Trophoblast cell (in vitro differentiated cells and primary cell): ENCODE results near the gene OLFM2.

Experiments
- DNase-seq, 2 donors: peaks; one replicate each; pipeline ENCODE4 v3.0.0-alpha.2; 2016
- H2AFZ ChIP-seq: 2 replicates; pipeline ENCODE4 v1.6.1; 2013; ENCODE audit warnings: low read length, moderate library complexity, mild to moderate bottlenecking; ENCODE audit not compliant: insufficient read depth, poor library complexity
- H2AK5ac ChIP-seq: 2 replicates; pipeline ENCODE4 v1.6.1; 2013; ENCODE audit warnings: mild to moderate bottlenecking, low read length
- H2BK120ac ChIP-seq: 2 replicates; pipeline ENCODE4 v1.6.1; 2013; ENCODE audit warnings: low read length, mild to moderate bottlenecking, moderate library complexity; ENCODE audit not compliant: insufficient read depth, poor library complexity
- H2BK12ac ChIP-seq: 2 replicates; pipeline ENCODE4 v1.6.1; 2013; ENCODE audit warnings: mild to moderate bottlenecking, low read length, moderate library complexity
- H2BK5ac ChIP-seq: 2 replicates; pipeline ENCODE4 v1.6.1; 2013; ENCODE audit warnings: low read length, low read depth, moderate library complexity, mild to moderate bottlenecking; ENCODE audit not compliant: poor library complexity
- H3K14ac ChIP-seq: 2 replicates; pipeline ENCODE4 v1.6.1; 2013; ENCODE audit warnings: mild to moderate bottlenecking, low read length
- H3K18ac ChIP-seq: 2 replicates; pipeline ENCODE4 v1.6.1; 2013; ENCODE audit warnings: mild to moderate bottlenecking, low read length
- H3K23ac ChIP-seq: 2 replicates; pipeline ENCODE4 v1.6.1; 2013; ENCODE audit warnings: low read length
- H3K27ac ChIP-seq: 2 replicates; pipeline ENCODE4 v1.5.1; 2013; ENCODE audit warnings: low read depth, mild to moderate bottlenecking, inconsistent platforms, low read length, moderate library complexity
- H3K27me3 ChIP-seq: 2 replicates; pipeline ENCODE4 v1.6.1; 2013; ENCODE audit warnings: inconsistent platforms, mild to moderate bottlenecking, low read length, moderate library complexity; ENCODE audit not compliant: insufficient read depth
- H3K36me3 ChIP-seq, 2 experiments: 1 replicate in 1 of 2; 2 replicates in 1 of 2; pipeline ENCODE4 v1.6.1; 2013; ENCODE audit warnings: low read length in 2 of 2, mild to moderate bottlenecking in 2 of 2, moderate library complexity in 1 of 2; ENCODE audit not compliant: insufficient read depth in 2 of 2, control insufficient read depth in 1 of 2
- H3K4ac ChIP-seq: 2 replicates; pipeline ENCODE4 v1.6.1; 2013; ENCODE audit warnings: low read depth, mild to moderate bottlenecking, low read length, moderate library complexity
- H3K4me1 ChIP-seq, 2 experiments: 1 replicate in 1 of 2; 2 replicates in 1 of 2; pipeline ENCODE4 v1.6.1; 2013; ENCODE audit warnings: low read length in 2 of 2, mild to moderate bottlenecking in 2 of 2, moderate library complexity in 1 of 2; ENCODE audit not compliant: insufficient read depth in 2 of 2, control insufficient read depth in 1 of 2
- H3K4me2 ChIP-seq: 2 replicates; pipeline ENCODE4 v1.6.1; 2013; ENCODE audit warnings: inconsistent platforms, mild to moderate bottlenecking, low read length, moderate library complexity
- H3K4me3 ChIP-seq: 2 replicates; pipeline ENCODE4 v1.5.1; 2013; ENCODE audit warnings: mild to moderate bottlenecking, low read depth, low read length, inconsistent platforms
- H3K79me1 ChIP-seq: one replicate; pipeline ENCODE4 v1.6.1; 2013; ENCODE audit warnings: low read length
- H3K79me2 ChIP-seq: 2 replicates; pipeline ENCODE4 v1.6.1; 2013; ENCODE audit warnings: low read length, mild to moderate bottlenecking; ENCODE audit not compliant: control insufficient read depth, insufficient read depth, poor library complexity
- H3K9ac ChIP-seq: 2 replicates; pipeline ENCODE4 v1.6.1; 2013; ENCODE audit warnings: mild to moderate bottlenecking, low read length
- H3K9me3 ChIP-seq: 2 replicates; pipeline ENCODE4 v1.6.1; 2013; ENCODE audit warnings: low read depth, mild to moderate bottlenecking, control low read depth, inconsistent platforms, low read length; ENCODE audit not compliant: insufficient read depth
- H4K12ac ChIP-seq: 2 replicates; pipeline ENCODE4 v1.6.1; 2013; ENCODE audit warnings: low read depth, mild to moderate bottlenecking, low read length, moderate library complexity
- H4K8ac ChIP-seq: 2 replicates; pipeline ENCODE4 v1.6.1; 2013; ENCODE audit warnings: low read depth, mild to moderate bottlenecking, low read length, moderate library complexity
- H4K91ac ChIP-seq: one replicate; pipeline ENCODE4 v1.6.1; 2013; ENCODE audit warnings: low read depth, mild to moderate bottlenecking, low read length, moderate library complexity
- WGBS: extraction: QIAGEN DNeasy Blood & Tissue Kit; methylation state at CpG from one replicate; pipeline ENCODE4 v1.1.7; 2013; ENCODE audit warnings: missing lambda C conversion rate; ENCODE audit not compliant: insufficient read length, insufficient coverage; ENCODE audit errors: extremely low coverage; 5-methylcytosine and 5-hydroxymethylcytosine counted together

The OLFM2 gene

DNA sequence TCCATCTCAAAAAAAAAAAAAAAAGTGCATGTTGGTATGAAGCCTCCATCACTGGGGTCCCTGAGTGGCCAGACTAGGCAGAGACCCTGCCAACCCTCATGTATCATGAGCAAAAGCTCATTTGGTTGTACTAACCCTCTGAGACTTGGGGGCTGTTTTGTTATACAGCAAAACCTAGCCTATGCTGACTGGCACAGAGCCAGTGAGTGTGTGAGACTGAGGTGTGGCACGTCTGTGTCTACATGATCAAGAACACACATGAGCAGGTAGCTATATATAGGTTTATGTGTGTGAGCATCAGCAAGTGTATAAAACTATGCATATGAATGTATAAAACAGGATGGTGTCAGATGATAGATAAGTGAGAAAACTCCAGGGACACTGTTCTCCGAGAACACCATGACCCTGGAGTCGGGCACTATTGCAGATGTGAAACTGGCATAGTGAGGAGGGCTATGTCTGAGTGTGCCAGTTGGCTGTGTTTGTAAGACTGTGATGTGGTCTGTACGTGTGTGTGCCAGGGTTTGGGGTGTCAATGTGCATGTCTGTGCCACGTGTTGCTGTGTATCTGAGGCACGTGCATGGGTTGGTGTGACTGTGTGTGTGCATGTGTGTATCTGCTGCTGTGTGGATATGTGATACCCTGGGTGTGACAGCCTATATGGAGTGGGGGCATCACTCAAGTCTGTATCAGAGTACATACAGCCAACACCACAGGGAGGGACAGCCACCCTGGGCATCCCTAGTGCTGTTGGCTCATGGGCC, 44.5 kb downstream of the OLFM2 start:
- no peak overlapping the region for H4K12ac ChIP-seq
- no peak overlapping the region for H3K23ac ChIP-seq
- no CpG with 5 or more reads among the region's 6 CpGs for WGBS
- no peaks in the 10 kb centered on the region for H3K79me1 ChIP-seq
- H4K91ac ChIP-seq: no peak overlapping the region
- H3K4ac ChIP-seq: no peak overlapping the region
- H3K4me2 ChIP-seq: no peak overlapping the region
- no peak overlapping the region for H2AK5ac ChIP-seq
- H3K27me3 ChIP-seq: no peaks in the 10 kb centered on the region
- peak overlapping the region; percentile 4 for H3K4me3 ChIP-seq
- no peak for DNase-seq
- H3K27ac ChIP-seq: no peak overlapping the region
- no peak overlapping the region for H2BK5ac ChIP-seq
- no peak overlapping the region for H2BK120ac ChIP-seq
- H3K36me3 ChIP-seq: no peaks in the 10 kb centered on the region
- no peak overlapping the region for H3K9ac ChIP-seq
- no peaks in the 10 kb centered on the region for H3K4me1 ChIP-seq
- no peak overlapping the region for H2BK12ac ChIP-seq
- no peak overlapping the region for H2AFZ ChIP-seq
- H4K8ac ChIP-seq: no peak overlapping the region
- H3K9me3 ChIP-seq: no peaks in the 10 kb centered on the region
- no peak overlapping the region for H3K18ac ChIP-seq
- no peaks in the 10 kb centered on the region for H3K79me2 ChIP-seq
- no peak overlapping the region for H3K14ac ChIP-seq

- Histone ChIP-seq H3K79me2 (no peaks in the 10 kb centered on the region), H3K27me3 (no peaks in the 10 kb centered on the region), H3K79me1 (no peaks in the 10 kb centered on the region), H4K12ac (no peak overlapping the region), H3K27ac (no peak overlapping the region), H2AK5ac (no peak overlapping the region), H3K23ac (no peak overlapping the region), H3K9ac (no peak overlapping the region), H3K36me3 (no peaks in the 10 kb centered on the region), H3K4me2 (no peak overlapping the region), H2BK5ac (no peak overlapping the region), H3K14ac (no peak overlapping the region), H3K4me3 (no peak overlapping the region), H4K91ac (no peak overlapping the region), H3K18ac (no peak overlapping the region), H3K9me3 (no peaks in the 10 kb centered on the region), H3K4ac (no peak overlapping the region), H2BK12ac (no peak overlapping the region), H2AFZ (no peak overlapping the region), H4K8ac (no peak overlapping the region), H3K4me1 (no peaks in the 10 kb centered on the region), H2BK120ac (no peak overlapping the region)
- DNase-seq: no peak
- WGBS: no CpG with 5 or more reads among the region's 8 CpGs
These were observed 51.2 kb downstream of the OLFM2 start for GRCh38 chr19:9885077-9885552.

GRCh38 chr19:9883764-9884163, 52.6 kb downstream of the OLFM2 start:
- Histone ChIP-seq H3K27me3 (no peaks in the 10 kb centered on the region), H3K4me1 (no peaks in the 10 kb centered on the region), H3K4me2 (no peak overlapping the region), H3K14ac (no peak overlapping the region), H3K79me2 (no peaks in the 10 kb centered on the region), H2BK12ac (no peak overlapping the region), H3K18ac (no peak overlapping the region), H4K12ac (no peak overlapping the region), H2AFZ (no peak overlapping the region), H3K4me3 (no peak overlapping the region), H4K8ac (no peak overlapping the region), H4K91ac (no peak overlapping the region), H2AK5ac (no peak overlapping the region), H3K9me3 (no peaks in the 10 kb centered on the region), H3K27ac (no peak overlapping the region), H3K9ac (no peak overlapping the region), H3K23ac (no peak overlapping the region), H3K4ac (no peak overlapping the region), H3K79me1 (no peaks in the 10 kb centered on the region), H2BK5ac (no peak overlapping the region), H3K36me3 (no peaks in the 10 kb centered on the region), H2BK120ac (no peak overlapping the region)
- no peak for DNase-seq
- WGBS: no CpG with 5 or more reads among the region's 12 CpGs

DNA sequence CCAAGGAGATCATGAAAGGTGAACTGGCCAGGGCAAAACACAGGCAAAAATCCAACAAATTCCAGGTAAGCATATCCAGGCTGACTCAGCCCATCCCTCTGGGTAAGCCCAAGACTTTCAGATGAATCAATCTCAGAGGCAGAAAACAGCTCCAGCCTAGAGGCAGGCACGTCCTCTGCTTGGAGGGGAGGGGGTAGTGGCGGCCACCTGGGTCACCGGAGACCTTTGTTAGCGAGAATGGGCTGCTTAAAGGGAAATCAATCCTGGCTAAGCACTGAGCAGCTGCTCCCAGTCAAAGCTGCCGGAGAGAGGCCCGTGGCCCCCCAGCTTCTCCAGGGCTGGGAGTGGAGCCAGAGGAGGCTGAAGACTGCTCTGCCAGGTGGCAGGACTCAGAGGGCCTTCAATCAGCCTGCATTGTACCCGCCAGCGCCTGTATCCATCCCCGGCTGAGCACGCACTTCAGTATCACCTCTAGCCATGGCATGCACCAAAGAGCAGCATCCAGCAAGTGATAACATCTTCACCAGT, 53.0 kb downstream of the OLFM2 start:
- H3K4me3 ChIP-seq: no peak overlapping the region
- H2BK5ac ChIP-seq: no peak overlapping the region
- H3K27ac ChIP-seq: no peak overlapping the region
- no peak for DNase-seq
- H2BK120ac ChIP-seq: no peak overlapping the region
- no peak overlapping the region for H3K18ac ChIP-seq
- no CpG with 5 or more reads among the region's 10 CpGs for WGBS
- no peak overlapping the region for H4K8ac ChIP-seq
- H2AFZ ChIP-seq: no peak overlapping the region
- no peak overlapping the region for H3K14ac ChIP-seq
- H2AK5ac ChIP-seq: no peak overlapping the region
- H4K12ac ChIP-seq: no peak overlapping the region
- no peak overlapping the region for H4K91ac ChIP-seq
- no peaks in the 10 kb centered on the region for H3K79me2 ChIP-seq
- H3K4me2 ChIP-seq: no peak overlapping the region
- no peak overlapping the region for H3K9ac ChIP-seq
- no peak overlapping the region for H3K23ac ChIP-seq
- no peak overlapping the region for H2BK12ac ChIP-seq
- no peaks in the 10 kb centered on the region for H3K4me1 ChIP-seq
- no peaks in the 10 kb centered on the region for H3K36me3 ChIP-seq
- no peaks in the 10 kb centered on the region for H3K27me3 ChIP-seq
- H3K79me1 ChIP-seq: no peaks in the 10 kb centered on the region
- H3K9me3 ChIP-seq: no peaks in the 10 kb centered on the region
- no peak overlapping the region for H3K4ac ChIP-seq
